Measurements from ENCODE around the gene CTTN.

Gene CTTN

DNA sequence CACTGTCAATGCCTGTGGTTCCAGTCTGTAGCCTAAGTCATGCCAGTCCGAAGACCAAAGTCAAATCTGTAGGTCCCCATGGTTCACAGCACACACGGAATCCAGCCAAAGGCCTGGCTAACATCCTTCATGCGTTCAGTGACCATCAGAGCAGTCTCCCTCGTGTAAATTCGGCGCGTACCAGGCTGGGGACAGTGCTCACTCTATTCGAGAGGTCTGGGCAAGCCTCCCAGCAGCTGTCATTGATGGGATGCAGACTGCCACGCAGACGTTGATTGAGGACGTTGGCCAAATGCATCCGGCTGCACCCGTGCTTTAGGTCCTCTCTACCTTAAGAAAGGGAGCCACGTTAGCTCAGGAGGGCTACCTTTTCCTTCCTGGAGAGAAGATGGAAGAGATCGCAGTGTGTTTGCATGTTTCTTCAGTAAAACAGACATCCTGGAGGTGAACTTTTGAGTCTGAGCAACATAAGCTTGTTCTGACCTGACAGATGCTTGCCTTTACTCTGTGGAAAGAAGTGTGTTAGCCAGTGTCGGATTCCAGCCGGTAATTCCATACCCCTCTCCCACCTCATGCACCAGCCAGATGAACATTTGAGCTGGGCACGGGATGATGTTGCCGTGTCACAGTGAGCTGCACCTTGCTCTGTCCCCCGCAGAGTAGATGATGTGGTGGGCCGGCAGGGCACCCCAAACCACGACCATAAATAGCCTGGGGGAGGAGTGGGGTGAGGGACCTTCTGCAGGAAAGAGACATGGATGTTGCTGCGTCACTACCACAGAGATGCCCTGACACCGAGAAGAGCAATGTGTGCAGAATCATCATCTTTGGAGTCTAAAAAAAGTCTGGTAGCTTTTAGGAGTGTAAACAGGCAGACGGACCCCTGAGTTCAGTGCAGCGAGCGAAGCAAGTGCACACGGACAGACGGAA, 12.2 kb downstream of the CTTN start:
- DNase-seq: no peak

DNA sequence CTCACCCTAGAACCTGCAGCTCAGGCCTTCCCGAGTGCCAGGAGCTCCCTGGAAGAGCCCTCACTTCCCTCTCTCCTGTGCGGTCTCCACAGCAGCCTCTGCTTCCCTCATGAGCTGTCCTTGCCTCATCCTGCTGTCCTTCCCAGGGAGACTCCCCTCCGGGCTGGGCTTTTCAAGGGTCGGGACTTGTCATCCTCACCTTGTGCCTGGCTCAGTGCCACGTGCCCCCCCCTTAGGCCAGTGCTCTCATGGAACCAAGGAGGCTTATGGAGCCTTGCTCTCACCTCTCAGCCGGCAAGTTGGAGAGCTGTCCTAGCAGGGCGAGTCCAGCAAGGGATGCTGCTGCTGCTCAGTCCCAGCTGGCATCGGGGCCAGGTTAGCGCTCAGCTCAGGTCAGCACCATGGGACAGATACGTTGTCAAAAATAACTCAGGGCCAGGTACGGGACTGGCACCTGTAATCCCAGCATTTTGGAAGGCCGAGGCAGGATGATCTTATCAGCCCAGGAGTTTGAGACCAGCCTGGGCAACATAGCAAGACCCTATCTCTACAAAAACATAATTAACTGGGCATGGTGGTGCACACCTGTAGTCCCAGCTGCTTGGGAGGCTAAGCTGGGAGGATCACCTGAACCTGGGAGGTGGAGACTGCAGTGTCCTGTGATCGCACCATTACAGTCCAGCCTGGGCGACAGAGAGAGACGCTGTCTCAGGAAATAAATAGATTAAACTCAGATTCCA, 13.6 kb downstream of the CTTN start:
- DNase-seq: no peak

DNA sequence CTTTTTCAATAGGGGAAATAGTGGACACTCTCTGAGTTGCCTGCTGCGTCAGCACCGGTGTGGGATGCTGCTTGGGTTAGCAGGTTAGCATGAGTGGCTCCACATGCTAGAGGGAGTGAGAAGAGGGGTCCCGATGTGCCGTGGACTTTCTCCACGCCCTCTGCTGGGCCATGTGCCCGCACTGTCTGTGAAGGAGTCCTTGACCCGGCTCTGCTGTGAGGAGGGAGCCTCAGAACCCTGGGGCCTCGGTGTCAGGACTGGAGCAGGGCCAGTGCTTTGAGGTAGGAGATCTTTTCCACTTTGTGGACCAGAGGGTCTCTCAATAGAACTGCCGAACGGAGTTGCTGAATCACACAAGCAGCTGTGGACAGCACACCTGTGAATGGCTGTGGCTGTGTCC, 14.8 kb downstream of the CTTN start:
- DNase-seq: no peak

DNA sequence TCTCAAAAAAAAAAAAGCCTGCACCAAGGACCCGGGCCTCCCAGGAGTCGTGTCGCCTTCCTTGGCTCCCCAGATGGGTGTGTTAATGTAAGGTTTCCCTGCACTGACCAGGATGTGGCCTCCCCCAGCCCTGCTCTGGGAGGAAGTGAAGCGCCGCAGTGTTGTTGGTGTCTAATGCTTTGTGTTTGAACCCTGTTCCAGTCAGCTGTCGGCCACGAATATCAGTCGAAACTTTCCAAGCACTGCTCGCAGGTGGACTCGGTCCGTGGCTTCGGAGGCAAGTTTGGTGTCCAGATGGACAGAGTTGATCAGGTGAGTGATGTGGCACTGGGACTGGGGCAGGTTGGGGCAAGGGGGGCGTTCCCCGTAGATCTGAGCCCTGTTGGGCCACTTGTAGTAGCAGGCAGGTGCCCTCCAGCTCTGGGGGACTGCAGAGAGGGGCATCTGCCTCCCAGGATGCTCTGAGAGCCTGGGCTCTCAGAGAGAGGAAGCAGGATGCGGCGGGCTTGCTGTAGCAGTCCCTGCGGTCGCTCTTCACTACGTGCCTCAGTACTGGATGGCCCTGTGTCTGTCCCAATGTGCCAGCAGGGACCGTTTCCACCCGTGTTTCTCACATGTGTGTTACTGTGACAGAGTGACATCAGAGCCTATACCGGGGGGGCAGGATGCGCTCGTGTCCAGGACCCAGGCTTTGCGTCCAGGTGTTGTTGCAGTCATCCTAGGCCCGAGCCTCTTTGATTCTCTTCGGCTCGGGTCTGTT, 16.2 kb downstream of the CTTN start:
- DNase-seq: no peak

DNA sequence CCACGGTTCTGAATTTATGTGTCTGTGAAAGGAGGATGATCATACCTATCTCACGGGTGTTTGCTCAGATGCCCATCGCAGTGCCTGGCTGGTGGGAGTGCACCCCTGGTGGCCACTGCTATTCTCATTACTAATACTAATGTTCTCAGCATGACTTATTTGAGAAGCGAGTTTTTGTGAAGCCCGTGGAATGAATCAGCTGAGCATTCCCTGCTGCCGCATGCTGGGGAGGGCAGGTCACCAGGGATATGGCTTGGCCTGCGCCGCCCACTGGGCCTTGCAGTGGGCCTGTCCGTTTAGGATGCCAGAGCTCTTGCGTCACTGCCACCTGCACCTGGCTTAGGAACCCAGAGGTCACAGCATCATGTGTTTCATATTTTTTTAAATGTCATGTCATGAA, 16.9 kb downstream of the CTTN start:
- no peak for DNase-seq

DNA sequence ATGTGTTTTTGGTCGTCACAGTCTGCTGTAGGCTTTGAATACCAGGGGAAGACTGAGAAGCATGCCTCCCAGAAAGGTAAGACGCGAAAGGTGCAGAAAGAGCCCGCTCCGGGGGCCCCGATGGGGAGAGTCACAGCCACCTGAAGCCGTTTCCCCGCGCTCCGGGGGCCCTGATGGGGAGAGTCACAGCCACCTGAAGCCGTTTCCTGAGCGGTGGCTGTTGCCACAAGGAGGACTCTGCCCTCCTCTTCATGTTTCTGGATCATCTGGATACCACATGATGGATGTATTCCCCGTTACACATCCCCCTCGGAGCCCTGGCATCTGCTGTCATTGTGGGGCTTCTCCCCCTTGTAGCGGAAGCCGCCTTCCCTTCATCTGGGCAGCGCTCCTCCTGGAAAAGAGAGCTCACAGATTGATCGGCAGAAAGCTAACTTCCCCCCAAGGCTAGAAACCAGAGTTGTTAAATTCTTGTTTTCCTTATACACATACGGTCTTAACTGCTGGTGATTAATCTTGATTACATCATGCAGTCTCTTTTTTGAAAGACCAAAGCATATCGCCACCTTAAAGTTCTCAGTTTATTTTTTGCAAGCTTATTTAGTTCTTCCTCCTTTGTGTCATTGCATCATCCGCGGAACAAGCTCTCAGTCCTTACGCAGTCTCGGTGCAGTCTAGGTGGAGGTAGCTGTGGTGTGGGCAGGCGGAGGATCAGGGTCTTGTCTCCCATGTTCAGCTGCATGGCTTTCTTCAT, 17.5 kb downstream of the CTTN start:
- no peak for DNase-seq

DNA sequence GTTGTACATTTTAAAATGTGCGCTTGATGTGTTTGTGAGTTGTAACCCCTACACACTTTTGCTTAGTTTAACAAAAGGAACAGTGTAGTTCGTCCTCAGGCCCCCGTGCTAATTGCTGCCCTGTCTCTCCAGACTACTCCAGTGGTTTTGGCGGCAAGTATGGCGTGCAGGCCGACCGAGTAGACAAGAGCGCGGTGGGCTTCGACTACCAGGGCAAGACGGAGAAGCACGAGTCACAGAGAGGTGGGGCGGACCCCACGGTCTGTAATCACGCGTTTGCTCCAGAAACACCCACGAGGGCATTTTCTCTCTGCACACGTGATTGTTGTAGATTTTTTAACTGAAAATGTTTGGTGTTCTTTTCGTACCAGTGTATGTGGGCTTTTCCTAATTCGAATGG, 18.6 kb downstream of the CTTN start:
- no peak for DNase-seq

DNA sequence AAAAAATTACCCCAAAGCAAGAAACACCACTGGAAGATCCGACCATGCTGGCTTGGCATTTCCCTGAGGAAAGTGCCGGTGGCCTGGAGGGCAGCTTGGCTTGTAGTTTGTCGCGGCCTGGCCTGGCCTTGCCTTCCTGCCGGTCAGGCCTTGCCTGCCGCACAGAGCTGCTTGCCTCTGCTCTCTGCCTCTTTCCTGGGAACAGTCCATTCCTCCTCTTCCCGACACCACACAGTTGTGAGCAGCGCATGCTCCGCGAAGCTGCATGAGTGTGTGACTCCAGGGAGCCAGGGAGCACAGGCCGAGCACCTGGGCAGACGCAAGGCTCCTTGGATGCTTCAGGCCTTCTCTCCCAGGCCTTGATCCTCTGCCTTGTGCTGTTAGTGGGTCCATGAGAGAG, 19.8 kb downstream of the CTTN start:
- DNase-seq: no peak

DNA sequence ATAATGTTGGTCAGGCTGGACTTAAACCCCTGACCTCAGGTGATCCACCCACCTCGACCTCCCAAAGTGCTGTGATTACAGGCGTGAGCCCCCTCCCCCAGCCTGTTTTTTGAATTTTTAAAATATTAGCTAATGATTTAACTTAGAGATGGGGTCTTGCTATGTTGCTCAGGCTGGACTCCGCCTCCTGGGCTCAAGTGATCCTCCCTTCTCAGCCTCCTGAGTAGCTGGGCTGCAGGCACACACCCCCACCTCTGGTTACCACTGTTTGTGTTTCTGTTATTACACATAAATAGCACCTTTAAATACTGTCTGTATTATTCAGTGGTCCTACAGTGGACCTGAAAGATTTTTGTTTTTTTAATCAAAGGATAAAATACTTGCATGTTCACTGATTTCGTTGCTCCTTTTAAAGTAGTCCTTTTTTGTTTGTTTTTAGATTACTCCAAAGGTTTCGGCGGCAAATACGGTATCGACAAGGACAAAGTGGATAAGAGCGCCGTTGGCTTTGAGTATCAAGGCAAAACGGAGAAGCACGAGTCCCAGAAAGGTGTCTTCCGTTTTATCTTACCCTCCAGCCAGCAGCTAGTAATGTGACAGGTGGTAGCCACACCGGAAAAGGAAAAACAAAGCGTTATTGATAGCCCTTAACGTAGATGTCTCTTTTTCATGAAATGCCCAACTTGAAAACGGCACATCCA, 21.1 kb downstream of the CTTN start:
- no peak for DNase-seq

DNA sequence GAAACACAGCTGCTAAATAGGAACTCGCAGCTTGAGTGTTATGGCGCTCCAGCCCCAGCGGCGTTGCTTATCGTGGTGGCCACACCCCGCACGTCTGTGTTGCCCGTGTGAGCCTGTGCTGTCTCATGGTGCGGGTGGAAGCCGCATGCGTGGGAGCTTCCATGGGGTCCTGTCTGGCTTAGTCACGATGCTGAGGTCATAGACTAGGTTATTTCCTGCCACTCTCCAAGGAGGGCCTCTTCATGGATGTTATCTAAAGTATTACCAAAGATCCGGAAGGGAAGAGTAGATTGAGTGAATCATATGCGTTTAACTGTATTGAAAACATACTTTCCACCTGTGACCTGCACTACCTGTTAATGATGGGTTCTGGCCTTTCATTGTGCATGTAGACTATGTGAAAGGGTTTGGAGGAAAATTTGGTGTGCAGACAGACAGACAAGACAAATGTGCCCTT, 21.7 kb downstream of the CTTN start:
- DNase-seq: no peak

DNA sequence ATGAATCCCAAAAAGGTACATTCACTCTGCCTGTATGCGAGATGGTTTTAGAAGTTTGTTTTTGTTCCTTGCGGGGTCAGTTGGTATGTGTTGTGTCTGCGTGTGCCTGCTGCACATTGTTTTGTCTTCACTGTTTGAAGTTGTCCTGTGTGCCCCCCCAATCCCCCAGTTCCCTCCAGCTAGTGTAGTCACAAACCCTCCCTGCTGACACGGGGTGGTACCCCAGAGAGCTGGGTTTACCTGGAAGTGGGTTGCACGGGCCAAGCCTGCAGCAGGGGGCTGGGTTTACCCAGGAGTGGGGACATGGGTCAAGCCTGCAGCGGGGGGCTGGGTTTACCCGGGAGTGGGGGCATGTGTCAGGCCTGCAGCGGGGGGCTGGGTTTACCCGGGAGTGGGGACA, 22.2 kb downstream of the CTTN start:
- DNase-seq: no peak

DNA sequence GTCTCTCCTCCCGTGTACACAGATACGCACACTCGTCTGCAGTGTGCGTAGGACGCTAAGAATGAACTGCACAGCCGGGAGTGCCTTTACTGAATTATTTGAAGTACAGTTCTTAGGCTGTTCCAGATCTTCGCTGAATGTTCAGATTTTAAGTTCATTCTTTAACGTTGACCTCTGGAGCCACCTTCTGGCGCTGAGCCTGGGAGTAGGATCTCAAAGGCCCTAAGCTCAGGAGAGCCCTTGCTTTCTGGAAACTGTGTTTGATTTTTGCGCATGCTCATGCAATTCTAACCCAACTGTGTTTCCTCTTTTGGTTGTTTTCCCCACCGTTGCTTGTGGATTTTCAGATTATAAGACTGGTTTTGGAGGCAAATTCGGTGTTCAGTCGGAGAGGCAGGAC, 22.8 kb downstream of the CTTN start:
- no peak for DNase-seq

DNA sequence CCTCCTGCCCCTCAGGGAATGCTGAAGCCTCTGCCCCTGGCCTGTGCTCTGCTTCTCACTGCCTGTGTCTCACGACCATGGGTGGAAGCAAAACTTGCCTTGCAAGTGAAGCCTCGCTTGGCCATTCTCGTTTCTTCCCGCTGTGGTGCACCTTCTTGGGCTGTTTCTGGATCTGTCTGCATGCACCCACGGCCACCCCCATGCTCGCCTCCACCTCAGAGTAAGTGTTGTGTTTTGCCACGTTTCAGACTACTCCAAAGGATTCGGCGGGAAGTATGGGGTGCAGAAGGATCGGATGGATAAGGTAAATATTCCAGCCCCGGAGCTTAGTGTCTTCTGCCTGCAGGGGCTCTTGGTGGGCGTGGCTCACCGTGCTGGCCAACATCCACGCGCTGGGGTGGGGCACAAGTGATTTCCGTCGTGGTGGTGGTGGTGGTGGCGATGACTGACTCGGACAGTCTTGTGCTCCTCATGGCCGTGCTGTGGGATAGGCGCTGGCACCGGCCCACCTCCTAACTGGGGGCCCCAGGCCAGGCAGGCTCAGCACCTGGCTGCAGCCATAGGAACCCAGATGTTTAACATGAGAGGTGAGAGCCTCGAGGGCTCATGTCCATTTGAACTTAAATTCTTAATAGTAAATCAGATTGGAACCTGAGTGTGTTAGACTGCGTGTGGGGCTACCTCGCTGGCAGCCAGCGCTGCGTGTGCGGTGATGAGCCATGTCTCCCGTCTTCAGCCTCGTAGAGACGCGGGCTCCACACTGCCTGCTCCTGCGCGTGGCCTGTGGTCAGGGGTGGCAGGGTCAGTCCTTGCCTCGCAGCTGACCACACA, 24.6 kb downstream of the CTTN start:
- DNase-seq: no peak

DNA sequence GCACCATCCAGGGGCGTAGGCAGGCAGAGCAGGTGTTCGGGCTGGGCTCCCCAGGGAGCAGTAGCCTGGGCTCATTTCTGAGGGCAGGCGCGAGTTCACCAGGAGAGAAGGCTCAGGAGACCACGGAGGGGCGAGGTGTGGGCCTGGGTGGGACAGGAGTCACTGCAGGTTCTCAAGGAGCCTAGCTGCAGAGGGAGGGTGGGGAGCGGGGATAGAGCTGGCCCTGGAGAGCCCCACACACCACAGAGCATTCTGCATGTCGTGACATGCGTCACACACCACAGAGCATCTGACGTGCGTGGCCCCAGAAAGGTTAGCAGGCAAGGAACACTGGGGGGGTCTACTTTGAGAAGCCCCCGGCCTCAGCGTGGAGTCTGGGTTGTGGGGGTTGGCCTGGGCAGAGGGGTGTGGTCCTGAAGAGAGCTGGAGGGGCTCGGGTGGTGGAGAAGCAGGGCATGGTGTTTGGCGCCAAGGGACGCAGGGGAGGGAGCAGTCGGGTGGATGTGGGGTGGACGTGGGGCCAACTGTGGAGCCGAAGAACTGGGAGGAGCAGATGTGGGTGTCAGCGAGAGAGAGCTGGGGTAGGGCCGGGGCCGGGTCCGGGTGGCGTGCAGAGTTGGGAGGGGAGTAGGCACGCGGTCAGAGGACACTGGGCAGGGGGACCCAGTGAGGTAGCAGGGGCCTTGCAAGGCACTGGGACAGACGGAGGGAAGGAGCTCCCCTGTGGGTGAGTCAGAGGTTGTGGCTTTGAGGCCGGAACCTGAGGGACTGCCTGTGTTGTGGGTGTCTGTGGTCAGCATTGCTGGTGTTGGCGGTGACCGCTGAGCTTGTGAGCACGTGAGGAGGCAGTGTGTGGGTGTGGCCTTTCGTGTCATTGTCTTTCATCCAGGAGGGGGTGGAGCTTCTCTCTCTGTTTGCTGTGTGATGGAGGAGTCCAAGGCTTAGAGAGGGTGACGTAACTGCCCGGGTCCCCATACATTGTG, 25.5 kb downstream of the CTTN start:
- DNase-seq: no peak

DNA sequence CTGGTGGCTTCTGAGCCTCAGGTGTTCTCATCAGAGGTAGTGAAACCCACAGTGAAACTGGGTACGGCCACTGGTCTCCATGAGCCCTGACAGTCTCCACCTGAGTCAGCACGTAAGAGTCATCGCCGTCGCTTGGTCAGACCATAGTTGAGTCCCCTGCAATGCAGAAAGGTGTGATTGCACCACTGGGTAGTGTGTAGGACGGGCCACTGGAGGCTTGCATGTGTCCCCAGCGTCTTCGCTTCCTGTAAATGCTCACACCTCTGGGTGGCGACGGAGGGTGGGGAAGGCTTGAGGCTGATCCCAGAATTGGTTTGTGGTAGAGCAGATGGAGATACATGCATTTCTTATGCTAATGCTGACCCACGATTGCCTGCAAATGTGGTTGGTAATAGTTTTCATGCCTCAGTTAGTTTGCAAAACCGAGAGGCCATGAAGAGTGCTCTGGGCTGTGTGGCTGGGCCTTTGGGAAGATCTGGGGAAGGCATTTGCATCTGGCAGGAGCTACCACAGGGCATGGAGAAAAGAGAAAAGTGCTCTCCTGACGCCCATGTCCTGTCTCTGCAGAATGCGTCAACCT, 26.5 kb downstream of the CTTN start:
- no peak for DNase-seq

DNA sequence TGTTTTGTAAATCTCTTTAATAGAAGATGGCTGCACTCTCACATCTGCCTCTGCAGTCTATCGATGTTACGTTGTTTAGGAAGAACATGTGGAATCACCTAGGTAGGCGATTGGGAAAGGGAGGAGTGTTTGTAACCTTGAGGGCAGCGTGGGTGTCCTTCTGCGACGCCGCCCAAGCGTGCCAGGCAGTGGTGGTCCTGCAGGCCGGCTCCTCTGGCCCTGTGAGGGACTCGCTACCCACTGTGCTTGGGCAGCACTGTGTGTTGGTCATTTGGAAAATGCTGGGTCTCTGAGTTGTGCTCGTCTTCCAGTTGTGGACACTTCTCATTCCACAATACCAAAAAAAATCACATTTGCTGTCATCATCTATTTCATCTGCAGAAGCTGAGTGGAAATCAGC, 29.1 kb downstream of the CTTN start:
- DNase-seq: no peak

DNA sequence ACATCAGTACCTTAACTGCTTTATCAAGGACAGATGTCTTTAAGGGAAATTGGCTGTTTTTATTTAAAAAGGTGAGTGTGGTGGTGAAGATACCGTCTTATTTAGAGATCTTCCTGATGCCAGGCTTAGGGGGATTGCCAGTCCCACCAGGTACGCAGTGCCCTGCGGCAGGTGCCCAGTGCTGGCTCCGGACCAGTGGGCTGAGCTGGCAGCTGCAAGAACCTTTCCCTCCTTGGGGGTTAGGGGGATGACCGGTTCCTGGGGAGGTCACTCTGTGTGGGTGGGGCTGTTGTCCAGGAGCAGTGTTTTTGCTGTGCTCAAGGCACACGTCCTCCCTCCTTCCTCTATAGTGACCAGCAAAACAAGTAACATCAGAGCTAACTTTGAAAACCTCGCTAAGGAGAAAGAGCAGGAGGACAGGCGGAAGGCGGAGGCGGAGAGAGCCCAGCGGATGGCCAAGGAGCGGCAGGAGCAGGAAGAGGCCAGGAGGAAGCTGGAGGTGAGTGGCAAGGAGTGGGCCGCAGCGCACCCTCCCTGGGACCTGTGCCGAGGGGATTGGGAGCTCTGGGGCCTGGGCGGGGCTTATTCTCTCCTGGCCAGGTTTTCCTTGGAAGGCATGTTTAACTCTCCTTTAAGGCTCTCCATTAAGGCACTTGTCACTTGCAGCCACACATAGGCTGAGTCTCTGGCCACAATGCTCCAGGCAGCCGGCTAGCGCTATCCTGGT, 30.5 kb downstream of the CTTN start:
- no peak for DNase-seq

DNA sequence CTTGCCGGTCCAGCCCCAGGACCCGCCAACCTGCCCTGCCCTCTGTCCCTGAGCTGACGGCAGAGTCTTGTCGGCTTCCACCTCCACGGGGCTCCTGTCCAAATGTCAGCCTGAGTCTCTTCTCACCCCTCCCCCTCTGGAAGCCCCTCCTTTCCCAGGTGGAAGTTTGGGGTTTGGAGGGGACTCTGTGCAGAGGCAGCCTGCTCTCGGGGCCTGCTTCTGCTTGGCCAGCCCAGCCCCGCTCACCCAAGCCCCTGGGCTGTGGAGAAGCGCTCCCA, 31.0 kb downstream of the CTTN start:
- no peak for DNase-seq

Measured in NCI-H1048 (cell line).